COLO668 (cell line): ENCODE data around the gene GBP1.
"Not testable (repeated sequence)": the region's sequence is repeated elsewhere in the genome, so short reads cannot be mapped to it uniquely, and the experiment has no call there.

ENCODE experiments used
- DNase-seq: peaks from one replicate; lab custom pipeline; 2025; ENCODE audit not compliant: unreplicated experiment; lab: John Stamatoyannopoulos, UW

The GBP1 gene

GRCh38 chr1:89060091-89060490 is 4.9 kb downstream of the GBP1 start:
- DNase-seq: no peak

- DNase-seq: no peak
Measured at GRCh38 chr1:89051955-89052312, 13.1 kb downstream of the GBP1 start.

- DNase-seq: no peak
Measured at GRCh38 chr1:89051300-89051954, 13.6 kb downstream of the GBP1 start.

GRCh38 chr1:89050649-89051033 is 14.4 kb downstream of the GBP1 start:
- no peak for DNase-seq

- DNase-seq: not testable (repeated sequence)
Measured at GRCh38 chr1:89049901-89050648, 14.9 kb downstream of the GBP1 start.

- not testable (repeated sequence) for DNase-seq
Measured at GRCh38 chr1:89049187-89049586, 15.8 kb downstream of the GBP1 start.

- DNase-seq: no peak
Measured at GRCh38 chr1:89047734-89048133, 17.3 kb downstream of the GBP1 start.

- not testable (repeated sequence) for DNase-seq
Measured at GRCh38 chr1:89046318-89047183, 18.5 kb downstream of the GBP1 start.

GRCh38 chr1:89044970-89045721 is 19.9 kb downstream of the GBP1 start:
- no peak for DNase-seq

GRCh38 chr1:89043940-89044339 is 21.1 kb downstream of the GBP1 start:
- no peak for DNase-seq

- DNase-seq: no peak
Measured at GRCh38 chr1:89042491-89042890, 22.5 kb downstream of the GBP1 start.

GRCh38 chr1:89041721-89042120 is 23.3 kb downstream of the GBP1 start:
- no peak for DNase-seq

- DNase-seq: no peak
Measured at GRCh38 chr1:89041119-89041641, 23.8 kb downstream of the GBP1 start.

- no peak for DNase-seq
Measured at GRCh38 chr1:89040315-89040626, 24.7 kb downstream of the GBP1 start.

- DNase-seq: no peak
Measured at GRCh38 chr1:89037186-89037585, 27.8 kb downstream of the GBP1 start.

GRCh38 chr1:89035080-89035479 is 29.9 kb downstream of the GBP1 start:
- no peak for DNase-seq

GRCh38 chr1:89034004-89034403 is 31.0 kb downstream of the GBP1 start:
- DNase-seq: not testable (repeated sequence)

GRCh38 chr1:89029051-89029450 is 36.0 kb downstream of the GBP1 start:
- not testable (repeated sequence) for DNase-seq

- no peak for DNase-seq
Measured at GRCh38 chr1:89025928-89026327, 39.1 kb downstream of the GBP1 start.

GRCh38 chr1:89023026-89023425 is 42.0 kb downstream of the GBP1 start:
- DNase-seq: no peak
